ENCODE results near the gene ANXA2. TPM values are rescaled to one million over a fixed set of nuclear protein-coding genes. Genes with fewer than 3 reads are reported as not detected.

Gene ANXA2
- total RNA-seq, 4 donors from 2014 or later: 907 to 1,545 (median 1,123) TPM

GRCh38 chr15:60428935-60429334, 31.1 kb upstream of the ANXA2 start:
- ATAC-seq (ENCODE audit: low FRiP score) (no peak), DNase-seq (ENCODE audit: low spot score) (no peak)
- TF ChIP-seq, protein P1, sequence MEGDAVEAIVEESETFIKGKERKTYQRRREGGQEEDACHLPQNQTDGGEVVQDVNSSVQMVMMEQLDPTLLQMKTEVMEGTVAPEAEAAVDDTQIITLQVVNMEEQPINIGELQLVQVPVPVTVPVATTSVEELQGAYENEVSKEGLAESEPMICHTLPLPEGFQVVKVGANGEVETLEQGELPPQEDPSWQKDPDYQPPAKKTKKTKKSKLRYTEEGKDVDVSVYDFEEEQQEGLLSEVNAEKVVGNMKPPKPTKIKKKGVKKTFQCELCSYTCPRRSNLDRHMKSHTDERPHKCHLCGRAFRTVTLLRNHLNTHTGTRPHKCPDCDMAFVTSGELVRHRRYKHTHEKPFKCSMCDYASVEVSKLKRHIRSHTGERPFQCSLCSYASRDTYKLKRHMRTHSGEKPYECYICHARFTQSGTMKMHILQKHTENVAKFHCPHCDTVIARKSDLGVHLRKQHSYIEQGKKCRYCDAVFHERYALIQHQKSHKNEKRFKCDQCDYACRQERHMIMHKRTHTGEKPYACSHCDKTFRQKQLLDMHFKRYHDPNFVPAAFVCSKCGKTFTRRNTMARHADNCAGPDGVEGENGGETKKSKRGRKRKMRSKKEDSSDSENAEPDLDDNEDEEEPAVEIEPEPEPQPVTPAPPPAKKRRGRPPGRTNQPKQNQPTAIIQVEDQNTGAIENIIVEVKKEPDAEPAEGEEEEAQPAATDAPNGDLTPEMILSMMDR (IDR thresholded peaks at IDR 0.05): no peak

- TF ChIP-seq, protein P1 (IDR thresholded peaks at IDR 0.05): no peak
- ATAC-seq (ENCODE audit: low FRiP score) (peak; percentile 90), DNase-seq (ENCODE audit: low spot score) (no peak)
These were observed 29.2 kb upstream of the ANXA2 start for GRCh38 chr15:60426870-60427508.

GRCh38 chr15:60425461-60425860, 27.7 kb upstream of the ANXA2 start:
- TF ChIP-seq, protein P1 (IDR thresholded peaks at IDR 0.05): no peak
- no peak for ATAC-seq (ENCODE audit: low FRiP score)
- DNase-seq (ENCODE audit: low spot score): no peak

DNA sequence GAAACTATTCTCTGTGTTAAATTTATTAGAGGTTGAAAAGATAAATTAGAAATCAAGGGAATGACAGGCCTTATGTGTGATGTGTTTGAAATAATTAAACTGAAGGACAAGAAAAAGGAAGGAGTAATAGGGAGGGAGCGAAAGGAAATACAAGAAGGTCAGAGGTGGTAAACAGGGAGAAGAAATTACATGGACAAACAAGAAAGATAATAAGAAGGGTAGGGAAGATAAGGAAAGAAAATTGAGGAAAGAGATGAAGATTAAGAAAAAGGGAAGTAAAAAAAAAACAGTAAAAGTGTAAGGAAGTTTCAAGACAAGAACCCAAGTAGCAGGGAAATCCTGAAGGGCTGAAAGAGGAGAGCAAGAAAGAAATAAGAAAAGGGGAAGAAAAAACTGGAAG, 26.2 kb upstream of the ANXA2 start:
- ATAC-seq (ENCODE audit: low FRiP score) (no peak), DNase-seq (ENCODE audit: low spot score) (no peak)
- TF ChIP-seq, protein P1 (IDR thresholded peaks at IDR 0.05): no peak

GRCh38 chr15:60423537-60423936, 25.8 kb upstream of the ANXA2 start:
- TF ChIP-seq, protein P1 (IDR thresholded peaks at IDR 0.05): no peak
- ATAC-seq (ENCODE audit: low FRiP score): no peak
- no peak for DNase-seq (ENCODE audit: low spot score)

DNA sequence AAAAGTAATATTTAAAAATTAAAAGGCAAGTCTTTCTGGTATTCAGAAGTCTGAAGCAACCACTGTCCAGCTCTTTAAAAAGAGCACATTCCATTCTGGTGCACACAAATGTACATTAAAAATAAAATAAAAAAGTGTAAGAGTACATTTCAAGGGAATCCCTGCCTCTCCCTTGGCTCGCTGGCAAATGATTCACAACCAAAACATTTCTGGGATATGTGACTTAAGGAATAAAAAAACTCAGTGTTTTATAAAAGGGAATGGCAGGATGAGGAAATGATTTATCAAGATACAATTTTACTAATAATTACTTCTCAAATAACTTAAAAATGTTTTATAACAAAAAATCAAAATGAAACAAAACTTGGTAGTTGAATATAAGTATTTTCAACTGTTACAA, 23.8 kb upstream of the ANXA2 start:
- ATAC-seq (ENCODE audit: low FRiP score): no peak
- no peak for DNase-seq (ENCODE audit: low spot score)
- TF ChIP-seq, protein P1 (IDR thresholded peaks at IDR 0.05): no peak

DNA sequence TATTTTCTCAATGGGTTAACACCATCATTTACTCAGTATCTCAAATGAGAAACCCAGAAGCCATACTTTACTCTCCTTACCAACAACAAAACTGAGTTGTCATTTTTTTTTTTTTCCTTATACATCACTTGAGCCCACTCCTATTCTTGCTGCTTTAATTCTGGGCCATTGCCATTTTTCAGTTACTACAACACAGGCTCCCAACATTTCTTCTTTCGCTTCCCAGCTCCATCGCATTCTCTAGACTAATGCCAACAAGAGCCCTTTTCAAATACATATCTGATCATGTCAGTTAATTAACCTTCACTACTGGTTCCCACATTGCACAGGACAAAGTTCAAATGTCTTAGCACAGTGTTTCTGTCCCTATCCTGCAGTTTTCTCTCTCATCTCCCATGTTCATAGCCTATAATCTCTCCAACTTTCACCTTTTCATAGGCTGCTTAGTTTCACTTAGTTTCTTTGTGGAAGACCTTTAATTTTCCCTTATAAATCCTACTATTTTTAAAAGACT, 22.5 kb upstream of the ANXA2 start:
- ATAC-seq (ENCODE audit: low FRiP score): peak; percentile 39
- TF ChIP-seq, protein P1 (IDR thresholded peaks at IDR 0.05): no peak
- DNase-seq (ENCODE audit: low spot score): no peak

Measured in omental fat pad (tissue), 4 donors.